ENCODE measurements around the gene ADARB1. TPM values are rescaled to one million over a fixed set of nuclear protein-coding genes. Genes with fewer than 3 reads are reported as not detected.

ADARB1 gene
- total RNA-seq, 1 donor from 2014 or later: 5.1 TPM

- Histone ChIP-seq H3K9ac (no peak overlapping the region), H3K4me3 (peak overlapping the region; percentile 0), H3K4me2 (peak overlapping the region; percentile 50), H4K20me1 (ENCODE audit: low read depth) (no peaks in the 10 kb centered on the region), H3K9me3 (ENCODE audit: low read depth) (peaks cover under 1% of the 10 kb centered on the region), H3K36me3 (no peaks in the 10 kb centered on the region), H3K27ac (no peak overlapping the region), H3K79me2 (ENCODE audit: low read depth) (no peaks in the 10 kb centered on the region), H3K4me1 (peaks cover 9% of the 10 kb centered on the region), H2AFZ (replicated peaks) (peak overlapping the region; percentile 54), H3K27me3 (peaks cover 7% of the 10 kb centered on the region), H3F3A (ENCODE audit: low read depth) (peaks cover 4% of the 10 kb centered on the region)
- Mint-ChIP-seq H3K27me3 (ENCODE audit: insufficient read depth, low read depth) (peaks cover 7% of the 10 kb centered on the region), H3K9me3 (peaks cover 27% of the 10 kb centered on the region), H3K36me3 (no peaks in the 10 kb centered on the region), H3K4me1 (peaks cover 25% of the 10 kb centered on the region), H3K27ac (peak overlapping the region; percentile 76), H3K4me3 (no peak overlapping the region)
- TF ChIP-seq, protein P1, sequence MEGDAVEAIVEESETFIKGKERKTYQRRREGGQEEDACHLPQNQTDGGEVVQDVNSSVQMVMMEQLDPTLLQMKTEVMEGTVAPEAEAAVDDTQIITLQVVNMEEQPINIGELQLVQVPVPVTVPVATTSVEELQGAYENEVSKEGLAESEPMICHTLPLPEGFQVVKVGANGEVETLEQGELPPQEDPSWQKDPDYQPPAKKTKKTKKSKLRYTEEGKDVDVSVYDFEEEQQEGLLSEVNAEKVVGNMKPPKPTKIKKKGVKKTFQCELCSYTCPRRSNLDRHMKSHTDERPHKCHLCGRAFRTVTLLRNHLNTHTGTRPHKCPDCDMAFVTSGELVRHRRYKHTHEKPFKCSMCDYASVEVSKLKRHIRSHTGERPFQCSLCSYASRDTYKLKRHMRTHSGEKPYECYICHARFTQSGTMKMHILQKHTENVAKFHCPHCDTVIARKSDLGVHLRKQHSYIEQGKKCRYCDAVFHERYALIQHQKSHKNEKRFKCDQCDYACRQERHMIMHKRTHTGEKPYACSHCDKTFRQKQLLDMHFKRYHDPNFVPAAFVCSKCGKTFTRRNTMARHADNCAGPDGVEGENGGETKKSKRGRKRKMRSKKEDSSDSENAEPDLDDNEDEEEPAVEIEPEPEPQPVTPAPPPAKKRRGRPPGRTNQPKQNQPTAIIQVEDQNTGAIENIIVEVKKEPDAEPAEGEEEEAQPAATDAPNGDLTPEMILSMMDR (IDR thresholded peaks at IDR 0.05): no peak
- TF ChIP-seq EZH2 (IDR thresholded peaks at IDR 0.05) (no peak), EZH2phosphoT487 (IDR thresholded peaks at IDR 0.05) (no peak)
- peak; percentile 31 for DNase-seq (ENCODE audit: low spot score)
Observed at GRCh38 chr21:45248893-45249381, 174.6 kb downstream of the ADARB1 start.

GRCh38 chr21:45249626-45250025 is 175.2 kb downstream of the ADARB1 start:
- peaks cover 30% of the 10 kb centered on the region for H3K4me1 Mint-ChIP-seq
- peaks cover 20% of the 10 kb centered on the region for H3K9me3 Mint-ChIP-seq
- H3K79me2 ChIP-seq (ENCODE audit: low read depth): no peaks in the 10 kb centered on the region
- no peak overlapping the region for H3K4me3 Mint-ChIP-seq
- DNase-seq (ENCODE audit: low spot score): no peak
- H3K9ac ChIP-seq: no peak overlapping the region
- no peak overlapping the region for H3K4me3 ChIP-seq
- H3K36me3 ChIP-seq: no peaks in the 10 kb centered on the region
- H4K20me1 ChIP-seq (ENCODE audit: low read depth): no peaks in the 10 kb centered on the region
- TF ChIP-seq EZH2 (IDR thresholded peaks at IDR 0.05) (no peak), EZH2phosphoT487 (IDR thresholded peaks at IDR 0.05) (no peak)
- TF ChIP-seq, protein P1 (IDR thresholded peaks at IDR 0.05): no peak
- no peaks in the 10 kb centered on the region for H3K9me3 ChIP-seq (ENCODE audit: low read depth)
- no peak overlapping the region for H3K4me2 ChIP-seq
- H3K27me3 ChIP-seq: peaks cover 7% of the 10 kb centered on the region
- no peaks in the 10 kb centered on the region for H3K36me3 Mint-ChIP-seq
- no peak overlapping the region for H3K27ac ChIP-seq
- H3K27ac Mint-ChIP-seq: no peak overlapping the region
- H3F3A ChIP-seq (ENCODE audit: low read depth): peaks cover 4% of the 10 kb centered on the region
- H3K27me3 Mint-ChIP-seq (ENCODE audit: insufficient read depth, low read depth): peaks cover 9% of the 10 kb centered on the region
- peaks cover 9% of the 10 kb centered on the region for H3K4me1 ChIP-seq
- no peak overlapping the region for H2AFZ ChIP-seq (replicated peaks)

DNA sequence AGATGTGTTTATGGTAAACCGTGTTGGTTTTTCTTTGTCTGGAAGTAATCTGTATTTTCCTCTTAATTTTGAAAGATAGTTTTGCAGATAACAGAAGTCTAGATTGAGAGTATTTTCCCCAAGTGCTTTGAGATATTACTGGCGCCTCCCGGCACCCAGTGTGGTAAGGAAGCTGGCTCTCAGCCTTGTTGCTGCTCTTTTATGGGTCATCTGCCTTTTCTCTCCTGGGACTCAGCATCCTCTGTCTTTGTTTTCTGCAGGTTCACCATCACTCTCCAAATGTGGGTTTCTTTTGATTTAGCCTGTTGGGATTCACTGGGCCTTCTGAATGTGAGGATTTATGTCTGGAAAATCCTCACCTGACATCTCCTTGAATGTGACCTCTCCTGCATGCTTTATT is 175.9 kb downstream of the ADARB1 start:
- Mint-ChIP-seq H3K9me3 (peaks cover 18% of the 10 kb centered on the region), H3K4me3 (no peak overlapping the region), H3K36me3 (no peaks in the 10 kb centered on the region), H3K27me3 (ENCODE audit: insufficient read depth, low read depth) (peaks cover 9% of the 10 kb centered on the region), H3K4me1 (peaks cover 34% of the 10 kb centered on the region), H3K27ac (no peak overlapping the region)
- Histone ChIP-seq H3K79me2 (ENCODE audit: low read depth) (no peaks in the 10 kb centered on the region), H3K4me3 (no peak overlapping the region), H3K4me2 (no peak overlapping the region), H4K20me1 (ENCODE audit: low read depth) (no peaks in the 10 kb centered on the region), H3K27ac (no peak overlapping the region), H3F3A (ENCODE audit: low read depth) (peaks cover 4% of the 10 kb centered on the region), H3K9ac (no peak overlapping the region), H3K4me1 (peaks cover 9% of the 10 kb centered on the region), H2AFZ (replicated peaks) (no peak overlapping the region), H3K9me3 (ENCODE audit: low read depth) (no peaks in the 10 kb centered on the region), H3K27me3 (peaks cover 7% of the 10 kb centered on the region), H3K36me3 (no peaks in the 10 kb centered on the region)
- no peak for TF ChIP-seq EZH2phosphoT487 (IDR thresholded peaks at IDR 0.05)
- TF ChIP-seq EZH2 (IDR thresholded peaks at IDR 0.05): no peak
- TF ChIP-seq, protein P1 (IDR thresholded peaks at IDR 0.05): no peak
- no peak for DNase-seq (ENCODE audit: low spot score)
